Stimulated activated CD4-positive, alpha-beta T cell treated with anti-CD3 and anti-CD28 coated beads, Interleukin-1b, Interleukin-23, amount 100 ng/mL, for 1 hour (primary cell): Measurements from ENCODE around the gene SLC25A26.

Source experiments
- DNase-seq, 2 donors: peaks; one replicate each; pipeline ENCODE4 v3.0.0-alpha.2; 2020; ENCODE audit warnings: low read depth in 2 of 2

Gene SLC25A26

DNA sequence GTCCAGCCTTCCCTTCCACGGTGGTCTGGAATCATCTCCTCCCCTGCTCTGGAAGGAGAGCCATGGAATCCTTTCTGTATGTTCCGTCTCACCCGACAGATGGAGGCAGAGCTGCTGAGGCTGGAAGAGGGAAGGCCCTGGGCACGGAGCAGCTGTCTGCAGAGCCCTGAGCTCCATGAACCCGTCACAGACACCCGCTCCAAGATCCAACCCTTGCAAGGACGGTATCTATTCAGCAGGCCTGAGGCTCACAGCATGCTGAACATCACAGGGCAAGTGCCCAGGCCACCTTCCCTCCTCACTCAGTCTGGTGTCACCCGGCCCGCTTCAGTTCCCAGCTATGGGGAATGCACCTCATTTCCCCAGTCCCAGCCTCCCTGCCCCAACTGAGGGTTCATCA is 176.1 kb downstream of the SLC25A26 start:
- DNase-seq: no peak

DNA sequence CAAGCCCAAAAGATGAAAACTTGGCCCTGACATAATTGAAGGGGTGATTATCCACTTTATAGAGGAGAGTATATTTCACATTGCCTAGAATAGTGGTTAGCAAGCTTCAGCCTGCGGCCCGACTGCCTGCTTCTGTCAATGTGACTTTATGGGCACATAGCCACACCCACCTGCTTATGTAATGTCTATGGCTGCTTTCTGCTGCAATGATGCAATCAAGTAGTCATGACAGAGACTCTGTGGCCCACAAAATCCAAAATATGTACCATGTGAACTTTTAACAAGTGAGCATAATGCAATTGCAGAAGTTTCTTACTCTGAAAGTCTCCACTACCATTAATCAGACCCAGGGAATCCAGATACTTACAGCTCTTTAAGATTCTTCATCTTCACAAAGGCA is 176.9 kb downstream of the SLC25A26 start:
- no peak for DNase-seq

DNA sequence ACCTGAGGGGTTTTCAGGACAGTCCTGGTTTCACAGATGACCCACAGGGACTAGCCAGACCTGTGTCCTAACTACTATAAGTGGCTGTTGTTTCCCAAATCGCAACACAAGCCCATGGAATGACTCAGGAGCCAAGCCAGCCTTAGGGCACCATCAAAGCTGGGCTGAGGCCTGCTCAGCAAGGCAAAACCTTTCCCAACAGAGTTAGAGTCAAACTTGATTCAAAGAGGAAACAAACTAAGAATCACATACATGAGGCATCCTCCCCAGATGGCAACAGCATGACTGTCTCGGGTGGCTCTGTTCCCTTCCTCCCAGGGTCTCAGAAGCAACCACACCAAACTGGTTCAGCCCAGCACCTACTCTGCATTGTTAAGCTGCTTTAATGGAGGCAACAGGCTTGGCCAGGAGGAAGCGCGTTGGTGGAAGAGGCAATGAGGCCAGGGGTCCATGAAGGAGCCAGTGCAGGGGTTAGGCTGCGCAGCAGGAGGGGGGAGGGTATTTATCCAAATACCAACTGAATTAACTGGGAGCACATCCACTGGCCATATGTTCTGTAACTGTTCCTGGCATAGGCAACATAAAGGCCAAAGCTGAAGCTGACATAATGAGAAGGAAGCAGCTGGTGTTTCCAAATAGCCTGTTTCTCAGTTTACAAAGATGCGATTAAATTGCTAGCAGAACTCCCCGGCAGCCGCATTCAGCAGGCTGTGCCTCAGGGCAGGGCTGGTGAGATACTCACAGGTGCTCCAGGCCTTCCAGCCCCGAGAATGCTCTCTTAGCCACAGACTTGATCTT is 177.6 kb downstream of the SLC25A26 start:
- DNase-seq: no peak

DNA sequence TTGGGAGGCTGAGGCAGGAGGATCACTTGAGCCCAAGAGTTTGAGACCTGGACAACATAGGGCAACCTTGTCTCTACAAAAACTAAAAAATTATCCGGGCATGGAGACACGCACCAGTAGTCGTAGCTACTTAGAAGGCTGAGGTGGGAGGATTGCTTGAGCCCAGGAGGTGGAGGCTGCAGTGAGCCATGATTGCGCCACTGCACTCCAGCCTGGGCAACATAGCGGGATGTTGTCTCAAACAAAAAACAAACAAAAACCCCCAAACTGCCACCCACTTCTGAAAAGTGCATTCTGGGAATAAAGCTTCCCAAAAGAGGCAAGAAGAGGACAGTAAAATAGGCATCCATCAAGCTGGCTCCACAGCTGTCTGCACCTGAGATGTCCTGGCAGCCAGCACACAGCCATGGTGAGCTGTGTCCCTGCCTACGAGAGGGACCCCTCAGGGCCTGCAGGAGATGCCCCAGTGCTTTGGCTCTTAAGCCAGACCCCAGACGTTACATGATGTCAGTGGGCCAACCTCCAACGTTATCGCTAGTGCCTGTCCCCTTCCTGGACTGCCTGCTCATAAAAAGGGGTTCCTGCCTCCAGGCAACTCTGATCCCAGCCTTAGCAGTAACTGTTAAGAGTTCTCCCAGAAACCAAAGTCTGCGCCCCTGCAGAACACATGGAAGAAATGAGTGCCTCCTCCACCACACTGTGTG is 178.9 kb downstream of the SLC25A26 start:
- no peak for DNase-seq

DNA sequence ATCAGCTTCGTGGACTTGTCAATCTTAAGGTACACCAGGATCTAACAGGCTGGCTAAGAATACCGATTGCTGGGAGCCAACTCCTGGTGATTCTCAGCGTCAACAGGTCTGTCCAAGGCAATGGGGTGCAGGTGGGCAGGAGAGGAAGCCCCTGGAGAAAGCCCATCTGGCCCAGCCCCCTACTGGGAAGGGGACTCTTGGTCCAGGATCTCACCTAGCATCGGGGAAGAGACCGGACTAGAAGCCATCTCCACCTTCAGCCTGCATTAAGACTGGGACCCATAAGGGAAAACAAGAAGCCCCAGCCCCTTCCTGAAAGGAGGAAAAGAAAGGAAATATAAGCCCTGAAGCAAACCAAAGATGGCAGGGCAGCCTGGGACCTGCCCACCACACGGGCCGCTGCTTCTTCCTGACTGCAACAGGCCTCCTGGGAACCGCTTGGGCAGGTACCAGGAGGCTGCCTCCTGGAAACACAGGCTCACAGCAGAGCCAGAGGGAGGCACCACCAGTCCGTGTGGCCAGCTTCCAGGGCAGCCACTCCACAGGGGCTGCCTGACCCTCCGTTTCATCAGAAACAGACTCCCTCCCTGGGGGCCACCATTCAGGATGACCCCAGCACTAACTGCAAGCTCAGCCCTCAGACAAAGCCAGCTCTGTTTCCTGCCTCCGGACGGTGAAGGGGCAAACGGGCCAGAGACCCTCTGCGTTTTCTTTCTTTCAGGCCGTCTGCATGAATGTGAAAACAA is 179.8 kb downstream of the SLC25A26 start:
- no peak for DNase-seq

DNA sequence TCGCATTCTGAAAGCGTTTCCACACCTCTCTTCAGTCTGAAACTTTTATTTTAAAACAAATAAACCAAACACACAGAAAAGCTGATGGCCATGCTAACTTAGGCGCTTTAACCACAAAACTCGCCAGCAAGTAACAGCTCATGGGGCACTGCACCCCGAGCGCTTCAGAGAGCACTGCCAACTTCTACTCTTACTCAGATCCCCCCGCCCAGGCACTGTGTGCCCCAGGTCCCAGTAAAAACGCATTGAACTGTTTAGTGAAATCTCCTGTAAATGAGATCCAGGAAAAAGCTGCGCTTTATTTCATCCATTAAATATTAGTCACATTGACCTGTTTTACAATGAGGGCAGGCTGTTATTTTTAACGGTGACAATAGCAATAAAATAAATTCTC is 180.4 kb downstream of the SLC25A26 start:
- DNase-seq: no peak

DNA sequence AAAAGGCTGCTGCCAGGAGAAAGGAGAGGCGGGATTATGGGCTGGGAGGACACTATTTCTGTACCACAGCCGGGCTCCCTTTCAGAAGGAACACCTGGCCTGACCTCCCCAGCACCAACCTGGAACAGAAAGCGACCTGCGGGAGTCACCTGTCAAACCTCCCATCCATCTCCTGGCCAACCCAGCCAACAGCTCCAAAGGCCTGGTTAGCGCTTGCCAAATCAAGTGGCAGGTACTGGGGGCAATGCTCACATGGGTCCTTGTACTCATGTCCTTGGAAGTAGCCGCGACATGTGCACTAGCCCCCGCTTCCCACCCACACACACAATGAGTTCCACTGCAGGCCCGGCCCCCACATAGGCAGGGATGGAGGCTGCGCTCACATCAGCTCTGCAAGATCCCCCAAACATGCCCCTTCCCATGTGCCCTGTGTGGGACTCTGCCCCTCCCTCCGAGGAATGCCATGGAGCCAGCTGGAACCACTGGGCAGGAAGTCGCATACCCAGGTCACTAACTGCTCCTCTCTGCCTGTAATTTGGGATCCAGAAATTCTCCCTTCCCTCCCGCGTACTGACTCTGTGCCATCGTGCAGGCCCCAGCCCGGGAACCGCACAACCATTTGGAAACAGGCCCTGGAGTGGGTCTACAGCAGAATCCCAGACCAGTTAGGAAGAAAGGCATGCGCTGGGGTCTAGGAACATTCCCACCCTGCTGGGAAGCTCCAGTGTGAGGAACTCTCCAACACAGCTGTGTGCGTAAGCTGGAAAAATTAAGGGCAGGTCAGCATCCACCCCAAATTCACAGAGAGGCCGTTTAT is 181.1 kb downstream of the SLC25A26 start:
- no peak for DNase-seq

DNA sequence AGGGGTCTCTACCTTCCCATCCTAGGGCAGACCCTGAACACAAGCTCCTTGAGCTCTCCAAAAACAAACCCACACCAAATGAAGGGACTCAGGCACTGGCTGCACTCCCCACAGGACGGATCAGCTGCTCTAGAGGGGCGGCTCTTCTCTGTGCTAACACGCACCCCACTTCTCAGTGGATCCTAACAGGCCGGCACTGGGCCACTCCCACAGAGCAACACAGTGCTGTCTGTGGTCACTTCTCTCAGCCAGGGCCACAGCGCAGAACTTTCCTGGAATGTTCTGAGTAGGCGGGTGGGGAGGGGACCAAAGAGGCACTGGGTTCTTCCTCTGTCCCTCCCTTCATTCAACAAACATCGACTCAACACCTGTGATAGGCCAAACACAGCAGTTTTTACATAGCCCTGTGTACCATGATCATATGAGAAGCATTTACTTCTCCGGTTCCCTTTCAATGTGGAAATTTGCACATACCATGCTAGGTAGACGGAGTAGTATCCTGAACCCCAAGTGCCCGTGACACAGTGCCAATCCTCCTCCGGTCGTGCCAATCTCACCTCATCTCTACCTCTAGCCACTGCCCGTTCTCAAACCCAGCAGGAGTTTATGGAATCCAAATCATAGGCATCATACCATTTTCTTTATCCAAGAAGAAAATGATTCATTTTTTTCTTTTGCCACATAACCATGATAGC is 181.9 kb downstream of the SLC25A26 start:
- no peak for DNase-seq

DNA sequence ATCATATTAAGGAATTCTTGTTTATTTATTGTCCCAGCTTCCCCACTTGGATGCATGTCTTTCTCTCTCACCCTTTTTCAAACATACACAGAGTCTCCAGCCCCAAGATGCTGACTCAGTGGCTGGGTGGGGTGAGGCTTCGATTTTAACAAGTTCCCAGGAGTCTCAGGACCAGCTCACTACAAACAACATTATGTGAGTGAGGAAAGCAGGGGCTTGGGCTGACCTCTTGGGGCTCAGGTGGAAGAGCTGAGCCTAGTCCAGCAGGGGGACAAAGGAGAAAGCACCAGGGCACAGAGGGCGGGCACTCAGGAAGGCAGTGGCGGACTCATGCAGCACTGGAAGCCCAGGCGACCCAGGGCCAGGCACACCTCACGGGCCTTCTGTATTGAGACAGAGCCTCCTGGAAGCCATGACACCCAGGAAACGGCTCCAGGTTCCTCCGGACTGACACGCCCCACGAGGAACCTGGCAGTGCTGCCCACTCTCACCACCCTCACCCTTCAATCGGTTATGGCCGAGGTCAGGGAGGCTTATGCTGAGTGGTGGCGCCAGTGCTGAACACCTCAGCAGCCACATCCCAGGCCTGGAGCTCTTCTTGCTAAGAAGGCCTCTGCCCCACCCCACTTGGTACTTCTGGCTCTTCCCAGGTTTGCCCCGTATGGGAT is 182.7 kb downstream of the SLC25A26 start:
- DNase-seq: no peak

DNA sequence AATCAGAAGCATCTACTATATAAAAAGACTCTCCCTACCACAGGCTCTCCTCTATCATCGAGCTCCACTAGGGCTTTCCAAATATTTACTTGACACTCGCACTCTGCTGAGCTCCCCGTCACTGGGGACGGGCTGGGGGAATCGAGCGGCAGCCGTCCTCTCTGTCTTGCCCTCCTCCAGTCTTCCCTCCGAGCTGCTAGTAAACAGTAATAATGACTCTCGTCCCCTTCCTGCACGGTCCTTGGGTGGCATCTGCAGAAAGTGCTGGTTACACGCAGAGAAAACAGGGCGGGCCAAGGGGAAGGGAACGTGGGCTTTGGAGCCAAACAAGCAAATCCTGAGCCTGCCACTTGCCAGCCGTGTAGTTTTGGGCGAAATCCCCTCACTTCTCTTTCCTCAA is 183.4 kb downstream of the SLC25A26 start:
- no peak for DNase-seq

DNA sequence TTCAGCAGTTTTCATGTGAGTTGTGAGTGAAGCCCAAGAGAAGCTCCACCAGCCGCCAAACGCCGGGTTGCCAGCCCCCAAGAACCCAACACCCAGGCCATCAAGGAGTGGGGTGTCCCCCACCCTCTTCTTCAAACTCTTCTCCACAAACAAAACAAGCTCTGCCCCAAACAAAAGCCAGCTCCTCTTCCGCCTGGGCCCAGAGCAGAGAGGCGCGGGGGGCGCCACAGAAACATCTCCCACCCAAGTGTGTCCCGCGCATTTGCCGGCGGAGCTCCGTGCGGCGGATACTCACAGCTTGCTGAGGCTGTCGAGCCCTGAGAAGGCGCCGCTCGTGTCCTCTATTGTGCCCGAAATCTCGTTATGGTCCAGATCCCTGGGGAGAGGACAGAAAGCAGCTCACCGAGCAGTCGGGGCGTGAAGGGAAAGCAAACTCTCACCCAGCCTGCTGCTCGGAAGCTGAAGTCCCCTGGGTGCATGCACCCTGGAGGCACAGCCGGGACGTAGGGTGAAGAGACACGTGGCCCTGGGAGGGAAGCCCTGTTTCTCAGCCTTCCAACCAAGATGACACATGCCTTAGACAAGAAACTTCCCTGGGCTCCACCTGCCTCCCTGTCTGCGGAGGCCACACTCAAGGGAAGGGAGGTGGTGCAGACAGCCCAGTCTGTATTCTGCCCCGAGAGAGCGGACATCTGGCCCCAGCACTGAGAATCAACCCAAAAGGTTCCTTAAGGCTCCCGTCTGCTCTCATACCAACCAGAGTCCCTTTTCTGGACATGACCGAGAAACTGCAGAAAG is 184.3 kb downstream of the SLC25A26 start:
- DNase-seq: no peak

DNA sequence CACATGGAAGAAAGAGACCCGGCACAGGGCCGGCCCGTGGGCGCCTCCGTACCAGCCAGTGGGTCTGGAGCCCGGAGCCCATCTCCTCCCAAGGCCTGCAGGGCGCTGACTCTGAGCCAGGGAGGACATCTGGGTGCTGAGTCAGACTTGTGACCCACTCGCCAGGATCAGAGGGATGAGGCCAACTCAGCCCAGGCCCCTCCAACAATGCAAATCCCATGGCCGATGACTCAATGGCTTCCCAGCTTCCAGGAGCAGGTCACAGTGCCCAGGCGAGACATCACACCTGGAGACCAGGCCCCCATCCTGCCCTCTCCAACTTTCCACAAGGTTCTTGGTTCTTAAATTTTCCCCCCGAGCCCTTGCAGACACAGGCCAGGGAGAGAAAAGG is 184.9 kb downstream of the SLC25A26 start:
- no peak for DNase-seq

DNA sequence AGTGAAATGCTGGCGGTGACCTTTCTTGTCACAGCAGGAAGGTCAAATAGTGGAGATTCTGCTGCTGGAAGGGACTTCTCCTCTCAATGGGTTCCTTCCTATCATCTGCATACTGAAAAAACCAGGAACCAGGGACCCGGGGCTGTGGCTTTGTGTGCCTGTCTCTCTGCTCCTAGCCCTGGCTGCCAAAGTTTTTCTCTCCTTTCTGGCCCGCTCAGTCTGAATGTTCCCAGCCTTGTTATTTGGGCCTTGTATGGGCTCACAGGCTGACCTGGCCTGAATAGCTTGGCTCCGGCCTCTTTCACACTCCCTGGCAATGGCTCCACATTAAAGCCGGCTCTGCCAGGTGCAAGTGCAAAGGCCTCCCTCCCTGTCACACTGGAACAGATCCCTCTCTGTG is 185.4 kb downstream of the SLC25A26 start:
- DNase-seq: no peak

DNA sequence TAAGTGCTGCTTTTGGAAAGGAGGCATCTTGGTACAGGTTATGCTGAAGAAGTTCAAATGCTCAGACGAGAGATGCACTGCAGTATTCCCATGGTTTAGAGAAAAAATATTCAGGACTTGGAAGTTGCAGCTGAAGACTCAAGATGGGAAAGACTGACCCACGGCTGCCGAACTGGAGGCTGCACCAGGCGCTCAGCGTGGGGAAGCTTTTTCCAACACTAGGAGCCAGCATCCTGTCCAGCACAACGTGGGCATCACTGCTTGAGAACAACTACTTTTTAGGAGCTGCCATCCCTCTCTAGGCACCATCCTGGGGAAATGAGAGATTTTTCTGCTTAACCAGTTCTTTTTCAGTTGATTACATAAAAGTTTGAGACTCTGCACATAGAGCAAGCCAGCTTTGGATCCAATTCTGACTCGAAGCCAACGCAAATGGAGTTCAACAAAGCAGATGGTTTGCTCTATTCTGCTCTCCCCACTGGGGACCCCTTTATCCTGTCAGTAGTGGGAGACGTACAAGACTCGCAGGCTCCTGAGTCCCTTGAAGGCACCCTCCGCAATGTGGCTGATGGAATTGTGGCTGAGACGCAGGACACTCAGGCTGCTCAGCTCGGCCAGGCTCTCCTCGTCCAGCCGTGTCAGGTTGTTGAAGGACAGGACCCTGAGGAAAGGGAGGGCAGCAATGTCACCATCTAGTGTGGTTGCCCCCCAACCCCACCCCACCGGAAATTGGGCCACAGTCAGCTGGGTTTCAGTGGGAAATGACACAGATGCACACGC is 186.2 kb downstream of the SLC25A26 start:
- DNase-seq: no peak

DNA sequence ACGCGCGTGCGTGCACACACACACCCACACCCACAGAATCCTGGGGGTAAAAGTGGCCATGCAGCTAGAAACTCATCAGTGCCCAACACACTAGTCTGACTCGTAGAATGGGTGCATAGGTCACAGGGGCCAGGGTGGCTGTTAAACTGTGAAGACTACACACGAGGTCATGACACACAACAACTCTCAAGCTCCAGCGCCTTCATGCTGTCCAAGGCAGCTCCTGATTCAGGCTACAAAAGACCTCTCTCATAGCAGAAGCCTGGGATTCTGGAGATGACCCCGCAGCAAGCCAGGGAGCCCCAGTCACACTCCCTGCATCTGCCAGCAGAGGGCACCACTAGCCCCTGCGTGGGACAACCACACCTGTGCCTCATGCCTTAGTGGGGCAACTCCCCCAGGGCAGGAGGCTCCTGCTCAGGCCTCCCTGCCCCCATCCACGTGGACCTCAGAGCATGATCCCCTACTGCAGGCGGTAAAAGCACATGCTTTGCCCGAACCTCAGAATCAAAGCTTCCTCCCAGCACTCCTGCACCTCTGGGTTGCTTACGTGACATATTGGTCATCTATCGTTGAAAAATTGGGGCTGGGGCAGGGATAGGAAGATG is 186.9 kb downstream of the SLC25A26 start:
- DNase-seq: peak; percentile 42 to 72

DNA sequence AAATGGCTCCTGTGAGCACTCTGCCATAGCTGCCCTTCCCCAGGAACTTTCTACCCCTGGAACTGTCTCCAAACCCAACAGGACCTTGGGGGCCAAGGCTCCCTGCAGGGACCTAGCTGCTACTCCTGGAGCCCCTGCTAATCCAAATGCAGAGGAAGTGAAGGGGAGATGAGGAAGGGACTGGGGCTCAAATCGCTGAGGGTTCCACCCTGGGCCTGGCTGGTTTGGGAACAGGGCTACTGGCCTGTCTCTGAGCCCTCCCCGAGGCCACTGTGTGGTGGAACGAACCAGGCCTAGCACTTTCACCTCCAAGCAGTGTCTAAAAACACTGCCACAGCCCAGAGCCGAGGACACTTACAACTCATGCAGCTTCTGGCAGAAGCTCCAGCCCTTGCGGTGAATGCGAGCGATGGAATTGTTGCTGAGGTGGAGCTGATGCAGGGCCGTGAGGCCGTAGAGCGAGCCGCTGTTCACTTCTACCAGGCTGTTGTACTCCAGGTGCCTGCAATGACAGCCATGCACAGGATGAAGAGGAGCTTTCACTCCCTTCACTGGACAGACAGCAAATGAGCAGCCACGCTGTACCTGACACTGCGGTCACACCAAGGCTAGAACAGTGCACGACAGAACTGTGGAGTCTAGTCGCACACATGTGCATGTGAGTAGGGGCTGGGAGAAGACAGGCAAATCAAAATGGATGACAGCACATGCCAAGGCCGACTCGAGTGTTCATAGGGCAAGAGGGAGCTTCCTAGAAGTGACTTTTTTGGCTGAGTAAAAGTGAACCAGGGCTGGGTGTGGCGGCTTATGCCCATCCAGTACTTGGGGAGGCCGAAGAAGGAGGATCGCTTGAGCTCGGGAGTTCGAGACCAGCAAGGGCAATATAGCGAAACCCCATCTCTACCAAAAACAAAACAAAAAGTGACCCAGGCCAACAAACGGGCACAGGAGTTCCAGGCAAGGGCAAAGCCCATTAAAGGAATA is 189.3 kb downstream of the SLC25A26 start:
- DNase-seq: no peak

DNA sequence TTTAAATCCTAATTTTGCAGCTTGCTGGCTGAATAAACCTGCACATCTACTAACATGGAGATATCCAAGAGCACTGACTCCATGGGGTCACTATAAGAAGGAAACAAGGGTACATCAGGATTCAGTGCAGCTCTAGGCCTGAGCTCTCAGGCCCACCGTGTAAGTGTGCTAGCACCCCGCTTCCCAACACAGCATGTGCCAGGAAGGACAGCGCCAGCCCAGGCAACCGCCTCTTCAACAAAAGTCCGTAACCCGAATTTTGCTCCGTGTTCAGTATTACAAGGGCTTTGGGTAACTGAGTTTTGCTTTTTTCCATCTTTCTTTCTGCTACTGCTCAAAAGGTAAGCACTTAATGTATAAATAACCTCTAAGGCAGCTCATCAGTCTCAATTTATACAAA is 190.2 kb downstream of the SLC25A26 start:
- DNase-seq: no peak
